Upper lobe of left lung (tissue), 4 donors: Measurements from ENCODE around the gene AKT1.

Source experiments
- CTCF ChIP-seq, 6 experiments: fragments of 450-650 bp in 4 of 6; fragments of 200-600 bp in 2 of 6; sonication (generic) in 2 of 6; IDR thresholded peaks; one replicate each; pipeline ENCODE4 v1.5.1; 2016 to 2019; ENCODE audit warnings: antibody characterized with exemption in 6 of 6
- EP300 ChIP-seq, 4 donors: sonication (generic); formaldehyde crosslinking; IDR thresholded peaks; one replicate each; pipeline ENCODE4 v1.5.1; 2017; ENCODE audit warnings: antibody characterized with exemption in 4 of 4, control low read depth in 2 of 4
- POLR2A ChIP-seq, 4 donors: fragments of 450-650 bp; IDR thresholded peaks; one replicate each; pipeline ENCODE4 v1.5.1; 2016 to 2017; ENCODE audit warnings: antibody characterized with exemption in 4 of 4, mild to moderate bottlenecking in 2 of 4
- POLR2AphosphoS5 ChIP-seq, 2 donors: sonication (generic); formaldehyde crosslinking; IDR thresholded peaks; one replicate each; pipeline ENCODE4 v1.5.1; 2017; ENCODE audit warnings: antibody characterized with exemption in 2 of 2

- no peak for TF ChIP-seq CTCF (IDR thresholded peaks at IDR 0.05)
- TF ChIP-seq POLR2AphosphoS5 (IDR thresholded peaks at IDR 0.05): no peak
- no peak for TF ChIP-seq POLR2A (IDR thresholded peaks at IDR 0.05)
- no peak for TF ChIP-seq EP300 (IDR thresholded peaks at IDR 0.05)
Observed at GRCh38 chr14:104732931-104733681, 62.4 kb downstream of the AKT1 start.
